Stimulated activated CD8-positive, alpha-beta memory T cell treated with anti-CD3 and anti-CD28 coated beads, Interleukin-15, amount 100 ng/mL, for 48 hours (primary cell): ENCODE results near the gene BBS12.

Experiments
- DNase-seq, 2 donors: peaks; one replicate each; pipeline ENCODE4 v3.0.0-alpha.2; 2020; ENCODE audit warnings: low read depth in 2 of 2

Gene BBS12

DNA sequence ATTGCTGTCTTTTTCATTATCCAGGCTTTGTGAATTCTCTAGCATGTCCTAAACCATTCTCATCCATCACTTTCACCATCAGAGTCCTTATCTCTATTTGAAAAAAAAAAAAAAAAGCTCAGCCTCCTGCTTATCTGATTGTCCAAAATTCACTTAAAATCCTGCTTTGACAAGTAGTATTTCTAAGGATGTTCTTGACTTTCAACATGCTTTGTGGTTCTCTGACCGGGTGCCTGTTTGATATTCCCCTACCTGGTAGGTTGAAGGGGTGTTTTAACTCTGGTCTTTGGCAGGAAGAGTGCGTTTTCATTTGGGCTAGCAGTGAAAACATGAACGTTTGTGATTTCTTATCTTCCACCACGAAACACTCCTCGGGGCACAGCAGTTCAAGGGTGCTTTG is 17.3 kb upstream of the BBS12 start:
- DNase-seq = no peak

- DNase-seq = peak; percentile 54 to 56
Observed at GRCh38 chr4:122716825-122717448, 15.6 kb upstream of the BBS12 start.

DNA sequence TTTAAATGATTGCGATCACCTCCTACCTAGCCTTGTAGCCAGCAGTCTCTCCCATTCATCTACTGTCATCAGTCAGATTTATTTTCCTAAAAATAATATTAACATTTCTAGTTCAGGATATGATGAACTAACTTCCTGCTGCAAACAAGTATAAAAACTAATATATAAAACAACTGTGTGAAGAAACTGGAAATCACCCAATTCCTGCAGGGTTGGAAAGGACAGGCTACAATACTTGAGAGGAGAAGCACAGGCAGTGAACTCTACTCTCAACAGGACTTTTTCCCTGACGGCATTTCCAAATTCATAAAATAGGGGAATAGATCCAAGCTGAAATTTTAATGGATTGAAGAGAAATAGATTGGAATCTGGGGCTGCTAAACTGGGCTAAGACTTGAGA is 14.2 kb upstream of the BBS12 start:
- DNase-seq = no peak

- no peak for DNase-seq
Observed at GRCh38 chr4:122722256-122722655, 10.2 kb upstream of the BBS12 start.

GRCh38 chr4:122728856-122729255 is 3.6 kb upstream of the BBS12 start:
- no peak for DNase-seq

GRCh38 chr4:122731676-122732075 is 828 bp upstream of the BBS12 start:
- no peak for DNase-seq

DNA sequence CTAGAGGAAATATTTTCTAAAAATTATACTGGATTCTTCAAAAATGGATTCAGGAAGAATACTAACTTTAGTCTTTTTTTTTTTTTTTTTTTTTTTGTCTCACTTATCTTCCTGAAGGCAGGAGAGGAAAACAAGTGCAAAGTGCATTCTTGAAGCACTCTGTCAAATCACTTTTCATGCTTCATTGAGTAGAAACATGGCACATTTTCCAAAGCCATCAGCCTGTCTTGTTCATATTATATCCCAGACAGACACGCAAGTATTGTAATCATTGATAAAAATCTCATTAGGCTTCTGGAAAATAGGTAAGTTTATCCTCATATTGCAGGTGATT is 1.2 kb downstream of the BBS12 start:
- no peak for DNase-seq

DNA sequence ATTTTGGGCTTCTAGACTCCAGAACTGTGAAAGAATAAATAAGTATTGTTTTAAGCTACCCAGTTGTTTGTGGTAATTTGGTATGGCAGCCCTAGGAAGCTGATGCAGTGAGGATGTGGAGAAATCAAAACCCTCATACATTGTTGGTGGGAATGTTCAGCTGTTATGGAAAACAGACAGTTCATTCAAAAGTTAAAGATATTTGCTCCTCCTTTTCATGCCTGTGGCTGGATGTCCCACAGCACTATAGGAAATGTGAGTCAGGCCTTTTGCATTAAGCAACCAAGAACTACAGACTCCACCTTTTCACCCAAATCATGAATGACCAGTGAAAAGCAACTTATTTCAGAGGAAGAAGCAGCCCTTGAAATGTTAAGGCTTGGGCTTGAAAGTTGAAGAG is 6.7 kb downstream of the BBS12 start:
- no peak for DNase-seq

DNA sequence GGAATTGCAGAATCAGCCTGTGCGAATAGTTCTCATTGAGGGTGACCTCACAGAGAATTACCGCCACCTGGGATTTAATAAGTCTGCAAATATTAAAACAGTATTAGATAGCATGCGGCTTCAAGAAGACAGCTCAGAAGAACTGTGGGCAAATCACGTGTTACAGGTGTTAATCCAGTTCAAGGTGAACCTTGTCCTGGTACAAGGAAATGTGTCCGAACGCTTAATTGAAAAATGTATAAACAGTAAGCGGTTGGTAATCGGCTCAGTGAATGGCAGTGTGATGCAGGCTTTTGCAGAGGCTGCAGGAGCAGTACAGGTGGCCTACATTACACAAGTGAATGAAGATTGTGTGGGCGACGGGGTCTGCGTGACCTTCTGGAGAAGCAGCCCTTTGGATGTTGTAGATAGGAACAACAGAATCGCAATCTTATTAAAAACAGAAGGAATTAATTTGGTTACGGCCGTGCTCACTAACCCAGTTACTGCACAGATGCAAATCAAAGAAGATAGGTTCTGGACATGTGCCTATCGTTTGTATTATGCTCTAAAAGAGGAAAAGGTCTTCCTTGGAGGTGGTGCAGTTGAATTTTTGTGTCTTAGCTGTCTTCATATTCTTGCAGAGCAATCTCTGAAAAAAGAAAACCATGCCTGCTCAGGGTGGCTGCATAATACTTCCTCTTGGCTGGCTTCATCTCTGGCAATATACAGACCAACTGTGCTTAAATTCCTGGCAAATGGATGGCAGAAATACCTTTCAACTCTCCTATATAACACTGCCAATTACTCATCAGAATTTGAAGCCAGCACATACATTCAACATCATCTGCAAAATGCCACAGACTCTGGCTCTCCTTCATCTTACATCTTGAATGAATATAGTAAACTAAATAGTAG is 10.7 kb downstream of the BBS12 start:
- DNase-seq = no peak

DNA sequence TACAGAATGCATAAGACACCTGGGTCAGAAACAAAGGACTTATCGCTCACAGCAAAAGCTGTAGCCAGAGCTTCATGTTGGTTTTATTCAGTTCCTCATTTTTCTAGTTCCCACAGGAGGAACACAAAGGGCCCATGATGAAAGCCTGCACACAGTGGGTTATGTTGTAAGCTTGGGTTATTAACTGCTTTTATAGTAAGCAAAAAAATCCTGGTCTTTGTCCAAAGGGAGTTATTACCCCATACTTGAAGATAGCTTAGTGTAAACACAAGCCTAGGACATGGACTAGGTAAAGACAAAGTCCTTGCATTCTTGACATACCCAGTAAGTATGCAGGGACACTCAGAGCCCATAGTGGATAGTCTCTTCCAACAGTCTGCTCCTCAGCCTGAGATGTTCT is 11.7 kb downstream of the BBS12 start:
- no peak for DNase-seq

DNA sequence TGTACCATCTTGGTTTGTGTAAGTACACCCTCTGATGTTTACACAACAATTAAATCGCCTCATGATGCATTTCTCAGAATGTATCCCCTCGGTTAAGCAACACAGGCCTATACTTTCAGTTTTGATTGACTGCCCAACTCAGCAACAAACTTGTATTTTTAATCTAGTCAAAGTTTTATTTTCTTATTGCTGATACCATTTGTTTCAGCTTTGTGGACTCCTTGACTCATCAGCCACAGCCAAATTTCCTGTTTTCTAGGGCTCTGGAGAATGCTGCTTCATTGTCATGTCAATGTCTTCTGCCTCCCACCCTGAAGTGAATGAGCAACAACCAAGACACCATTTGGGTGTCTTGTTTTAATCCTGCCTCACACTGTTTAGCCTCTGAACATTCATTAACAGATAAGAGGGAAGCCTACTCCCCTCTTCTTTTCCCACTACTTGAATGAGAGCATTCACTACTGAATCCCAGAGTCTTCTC is 14.0 kb downstream of the BBS12 start:
- DNase-seq = no peak

GRCh38 chr4:122747068-122747467 is 14.6 kb downstream of the BBS12 start:
- no peak for DNase-seq

- DNase-seq = no peak
Observed at GRCh38 chr4:122747883-122748282, 15.4 kb downstream of the BBS12 start.

DNA sequence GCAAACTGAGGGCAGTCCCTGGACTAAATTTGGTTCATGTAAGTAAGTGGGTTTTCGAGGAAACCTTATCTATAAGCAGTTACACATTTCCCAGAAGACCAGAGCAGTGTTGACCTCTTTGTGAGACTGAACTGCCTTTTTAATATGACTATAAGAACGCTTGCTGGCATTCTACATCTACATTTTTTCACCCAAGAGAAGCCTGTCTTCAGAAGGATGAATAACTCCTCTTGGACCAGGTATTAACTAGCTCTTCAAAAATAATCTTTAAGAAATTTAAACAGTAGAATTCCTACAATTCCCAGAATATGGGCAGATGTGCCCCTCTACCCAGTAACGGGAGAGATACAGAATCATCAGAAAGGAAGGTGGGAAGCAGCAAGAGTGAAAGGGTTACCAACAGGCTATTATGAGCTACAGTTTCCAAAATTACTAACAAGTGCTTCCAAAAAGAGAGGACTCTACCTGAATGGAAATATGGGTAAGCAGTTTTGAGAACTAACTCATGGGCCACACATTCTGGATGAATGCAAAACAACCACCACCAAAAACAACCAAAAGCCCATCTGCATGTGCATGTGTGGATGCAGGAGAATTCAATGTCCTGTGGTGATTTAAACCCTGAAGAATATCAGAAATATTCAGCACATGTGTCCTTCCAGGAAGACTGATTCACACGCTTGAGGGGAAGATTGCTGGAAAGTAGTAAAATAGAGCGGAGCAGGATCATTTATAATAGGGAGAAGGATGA is 17.4 kb downstream of the BBS12 start:
- DNase-seq = no peak

- no peak for DNase-seq
Observed at GRCh38 chr4:122755675-122756074, 23.2 kb downstream of the BBS12 start.

DNA sequence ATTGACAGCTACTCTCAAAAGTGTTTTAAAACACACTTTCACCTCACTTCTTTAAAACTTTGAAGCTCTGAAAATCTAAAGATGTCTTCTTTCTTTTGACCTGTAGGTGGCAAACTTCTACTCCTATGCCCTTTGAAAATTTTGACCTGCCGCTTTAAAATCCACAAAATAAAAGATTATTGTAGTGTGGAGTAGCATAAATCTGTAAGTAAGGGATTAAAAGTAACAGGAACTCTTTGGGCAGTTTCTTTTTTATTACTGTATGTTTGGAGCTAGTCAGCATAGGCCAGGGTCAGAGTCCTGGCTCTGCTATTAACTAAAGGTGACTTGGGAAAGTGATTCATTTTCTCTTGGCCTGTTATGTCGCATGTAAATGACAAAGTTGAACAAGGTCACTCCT is 25.5 kb downstream of the BBS12 start:
- no peak for DNase-seq

DNA sequence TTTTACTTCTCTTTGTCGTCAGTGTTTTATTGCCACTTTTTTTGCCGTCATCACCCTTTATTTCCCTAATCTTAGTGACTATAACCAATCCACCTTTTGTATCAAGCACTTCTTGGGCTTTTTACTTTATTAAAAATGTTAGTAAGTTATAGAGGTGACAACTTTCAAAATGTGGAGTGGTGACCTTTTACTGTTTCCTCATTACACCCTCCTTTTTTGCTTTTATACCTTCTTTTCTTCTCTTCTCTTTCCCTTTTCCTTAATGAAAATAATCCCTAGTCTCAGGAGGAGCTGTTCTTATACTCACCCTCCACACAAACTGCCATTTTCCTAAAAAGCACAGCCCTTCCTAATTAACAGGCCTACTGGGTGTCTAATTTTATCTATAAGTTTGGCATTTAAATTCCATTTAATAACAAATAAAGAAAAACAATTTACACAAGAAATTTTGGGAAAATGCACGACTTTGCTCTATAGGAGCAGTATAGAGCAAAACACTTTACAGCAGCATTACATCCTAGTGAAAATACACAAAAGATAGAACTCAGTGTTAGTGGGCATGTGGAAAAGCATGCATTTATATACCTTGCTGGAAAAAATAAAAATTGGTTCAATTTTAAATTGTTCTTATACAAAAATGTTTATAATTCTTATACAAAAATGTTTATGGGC is 27.3 kb downstream of the BBS12 start:
- no peak for DNase-seq

DNA sequence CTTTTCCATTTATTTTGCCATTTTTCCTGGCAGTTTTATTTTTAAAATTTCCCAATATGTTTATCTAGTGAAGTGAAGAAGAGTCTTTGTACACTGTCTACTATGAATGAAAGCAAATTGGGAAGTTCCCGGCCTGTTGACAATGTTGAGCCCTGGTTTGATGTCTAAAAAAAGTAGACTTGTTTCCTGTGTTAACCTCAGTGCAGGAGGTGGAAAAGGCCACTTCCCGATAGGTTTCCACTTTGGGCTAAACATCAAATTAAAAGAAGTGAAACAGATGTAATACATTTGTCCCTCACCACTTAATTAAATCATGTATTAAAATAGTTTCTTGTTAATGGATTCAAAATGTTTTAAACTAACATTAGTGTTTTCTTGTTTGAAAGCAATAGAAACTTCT is 30.0 kb downstream of the BBS12 start:
- DNase-seq = no peak

GRCh38 chr4:122762966-122763716 is 30.6 kb downstream of the BBS12 start:
- no peak for DNase-seq

GRCh38 chr4:122764071-122764820 is 31.7 kb downstream of the BBS12 start:
- no peak for DNase-seq

DNA sequence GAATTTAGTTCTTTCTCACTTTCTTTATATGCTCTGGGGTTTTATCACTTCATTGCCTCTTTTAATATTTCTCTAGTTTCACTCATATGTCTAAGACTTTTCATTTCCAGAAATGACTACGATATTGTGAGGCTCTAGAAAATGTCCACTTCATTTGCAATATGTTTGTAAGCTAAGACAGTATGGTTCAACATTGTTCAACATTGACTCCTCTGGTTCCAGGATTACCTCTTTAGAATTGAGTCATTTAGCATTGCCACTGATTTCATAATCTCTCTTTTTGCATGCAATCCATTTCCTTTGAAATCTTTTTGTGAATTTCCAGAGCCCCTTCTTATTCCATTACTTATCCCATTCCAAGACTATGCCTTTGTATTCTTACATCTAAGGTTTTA is 32.3 kb downstream of the BBS12 start:
- DNase-seq = no peak
